Spinal cord (tissue), 10 donors: ENCODE data around the gene TRERF1. TPM values are rescaled to one million over a fixed set of nuclear protein-coding genes. Genes with fewer than 3 reads are reported as not detected.
A peak's percentile ranks its signal among the peaks of the same experiment; 100 is the strongest.

Source experiments
- DNase-seq, 6 donors: peaks; one replicate each; pipeline versions ENCODE4 v3.0.0 to v3.0.0-alpha.2; 2013 to 2015; ENCODE audit warnings: low spot score in 6 of 6, low read depth in 4 of 6
- H3K27ac ChIP-seq: one replicate; pipeline ENCODE4 v1.5.1; 2013; ENCODE audit warnings: low read depth, low read length, control low read depth
- H3K27me3 ChIP-seq: one replicate; pipeline ENCODE4 v1.6.1; 2013; ENCODE audit warnings: low read length; ENCODE audit not compliant: control insufficient read depth, insufficient read depth
- H3K36me3 ChIP-seq: one replicate; pipeline ENCODE4 v1.6.1; 2013; ENCODE audit warnings: low read length; ENCODE audit not compliant: control insufficient read depth, insufficient read depth
- H3K4me1 ChIP-seq: one replicate; pipeline ENCODE4 v1.6.1; 2013; ENCODE audit warnings: low read length; ENCODE audit not compliant: control insufficient read depth, insufficient read depth
- H3K4me3 ChIP-seq: one replicate; pipeline ENCODE4 v1.5.1; 2013; ENCODE audit warnings: low read depth, low read length, control low read depth
- H3K9me3 ChIP-seq: one replicate; pipeline ENCODE4 v1.6.1; 2013; ENCODE audit warnings: low read length; ENCODE audit not compliant: control insufficient read depth, insufficient read depth
- WGBS: methylation state at CpG from one replicate; pipeline ENCODE4 v1.1.5; 2013; ENCODE audit warnings: missing lambda C conversion rate; ENCODE audit not compliant: insufficient coverage; 5-methylcytosine and 5-hydroxymethylcytosine counted together
- polyA plus RNA-seq, 2 donors: library from polyadenylated mRNA; unstranded; fragments of 120-200 nt; gene quantifications; one replicate each; pipeline ENCODE4 v1.2.1, GENCODE V29; 2013; ENCODE audit not compliant: insufficient read length in 2 of 2
- total RNA-seq, 2 donors: library from RNA; depleted of rRNA in 1 of 2; stranded (reverse); fragments of 120-200 nt in 1 of 2; fragments of >200 nt in 1 of 2; gene quantifications; one replicate each; pipeline versions ENCODE4 v1.2.3 to v1.2.4, GENCODE V29; 2013 to 2014
- donor health status: healthy.

Gene TRERF1
- total and polyA plus RNA-seq, 4 donors: 4.8 to 9.4 (median 7.4) TPM

GRCh38 chr6:42367353-42368011, 84.2 kb downstream of the TRERF1 start:
- no peaks in the 10 kb centered on the region for H3K27me3 ChIP-seq
- DNase-seq: no peak
- WGBS: 85% methylated on average over 10 of the region's 14 CpGs
- H3K4me3 ChIP-seq: no peak overlapping the region
- no peaks in the 10 kb centered on the region for H3K36me3 ChIP-seq
- H3K9me3 ChIP-seq: no peaks in the 10 kb centered on the region
- no peak overlapping the region for H3K27ac ChIP-seq
- peaks cover 3% of the 10 kb centered on the region for H3K4me1 ChIP-seq

- Histone ChIP-seq H3K27ac (no peak overlapping the region), H3K4me1 (peaks cover 3% of the 10 kb centered on the region), H3K36me3 (no peaks in the 10 kb centered on the region), H3K27me3 (no peaks in the 10 kb centered on the region), H3K4me3 (no peak overlapping the region), H3K9me3 (no peaks in the 10 kb centered on the region)
- 93% methylated on average over 3 of the region's 3 CpGs for WGBS
- DNase-seq: no peak
These were observed 84.8 kb downstream of the TRERF1 start for GRCh38 chr6:42366999-42367352.

- no peak overlapping the region for H3K4me3 ChIP-seq
- no peak overlapping the region for H3K27ac ChIP-seq
- H3K4me1 ChIP-seq: peaks cover 3% of the 10 kb centered on the region
- WGBS: 97% methylated on average over 3 of the region's 5 CpGs
- H3K9me3 ChIP-seq: no peaks in the 10 kb centered on the region
- no peaks in the 10 kb centered on the region for H3K36me3 ChIP-seq
- no peak for DNase-seq
- no peaks in the 10 kb centered on the region for H3K27me3 ChIP-seq
These were observed 85.6 kb downstream of the TRERF1 start for GRCh38 chr6:42366011-42366705.

GRCh38 chr6:42365021-42365420, 86.7 kb downstream of the TRERF1 start:
- 80% methylated on average over 4 of the region's 8 CpGs for WGBS
- no peak for DNase-seq
- Histone ChIP-seq H3K4me1 (peaks cover 3% of the 10 kb centered on the region), H3K9me3 (peaks cover 2% of the 10 kb centered on the region), H3K36me3 (no peaks in the 10 kb centered on the region), H3K4me3 (no peak overlapping the region), H3K27ac (no peak overlapping the region), H3K27me3 (no peaks in the 10 kb centered on the region)

GRCh38 chr6:42363926-42364849, 87.5 kb downstream of the TRERF1 start:
- Histone ChIP-seq H3K4me1 (peaks cover 3% of the 10 kb centered on the region), H3K27ac (no peak overlapping the region), H3K36me3 (no peaks in the 10 kb centered on the region), H3K9me3 (peaks cover 2% of the 10 kb centered on the region), H3K4me3 (no peak overlapping the region), H3K27me3 (no peaks in the 10 kb centered on the region)
- WGBS: 95% methylated on average over 5 of the region's 8 CpGs
- no peak for DNase-seq

- no peaks in the 10 kb centered on the region for H3K4me1 ChIP-seq
These were observed 90.7 kb downstream of the TRERF1 start for GRCh38 chr6:42361036-42361435.

GRCh38 chr6:42359021-42359420, 92.7 kb downstream of the TRERF1 start:
- H3K4me3 ChIP-seq: no peak overlapping the region
- no peak overlapping the region for H3K27ac ChIP-seq
- H3K9me3 ChIP-seq: peaks cover 2% of the 10 kb centered on the region
- no peaks in the 10 kb centered on the region for H3K36me3 ChIP-seq
- no peaks in the 10 kb centered on the region for H3K27me3 ChIP-seq
- DNase-seq: no peak
- WGBS: 94% methylated on average over 4 of the region's 5 CpGs
- H3K4me1 ChIP-seq: no peaks in the 10 kb centered on the region

More at GRCh38 chr6:42361036-42361435, 90.7 kb downstream of the TRERF1 start:
- H3K4me3 ChIP-seq: no peak overlapping the region
- WGBS: 100% methylated on average over 2 of the region's 3 CpGs
- no peak overlapping the region for H3K27ac ChIP-seq
- H3K27me3 ChIP-seq: no peaks in the 10 kb centered on the region
- no peaks in the 10 kb centered on the region for H3K36me3 ChIP-seq
- no peak for DNase-seq
- H3K9me3 ChIP-seq: peaks cover 2% of the 10 kb centered on the region

GRCh38 chr6:42355416-42355815, 96.3 kb downstream of the TRERF1 start:
- Histone ChIP-seq H3K9me3 (no peaks in the 10 kb centered on the region), H3K27me3 (no peaks in the 10 kb centered on the region), H3K4me1 (no peaks in the 10 kb centered on the region), H3K4me3 (no peak overlapping the region), H3K36me3 (no peaks in the 10 kb centered on the region), H3K27ac (no peak overlapping the region)
- no peak for DNase-seq
- no CpG with 5 or more reads among the region's 3 CpGs for WGBS

GRCh38 chr6:42354702-42355101, 97.0 kb downstream of the TRERF1 start:
- no CpG with 5 or more reads among the region's 1 CpG for WGBS
- Histone ChIP-seq H3K27ac (no peak overlapping the region), H3K4me1 (no peaks in the 10 kb centered on the region), H3K9me3 (no peaks in the 10 kb centered on the region), H3K27me3 (no peaks in the 10 kb centered on the region), H3K36me3 (no peaks in the 10 kb centered on the region), H3K4me3 (no peak overlapping the region)
- DNase-seq: peak in 1 of 6 donors; percentile 12
